Central memory CD8-positive, alpha-beta T cell (primary cell): Measurements from ENCODE around the gene UBE2V1.
"Not testable (repeated sequence)": the region's sequence is repeated elsewhere in the genome, so short reads cannot be mapped to it uniquely, and the experiment has no call there.

Source experiments
- ATAC-seq: fragments of 150-1000 bp; cut with Tn5 transposase; replicated peaks from 2 replicates; pipeline ENCODE4 v1.10.0; 2022; ENCODE audit warnings: mild to moderate bottlenecking, moderate FRiP score, moderate number of reproducible peaks; ENCODE audit not compliant: poor library complexity, severe bottlenecking; ENCODE audit errors: extremely low read depth
- DNase-seq, 2 donors: peaks; one replicate each; pipeline ENCODE4 v3.0.0; 2021; ENCODE audit warnings: low spot score in 2 of 2
- H3K27ac Mint-ChIP-seq: one replicate; pipeline ENCODE4 v1.8.0; 2022; ENCODE audit warnings: low read depth, mild to moderate bottlenecking, moderate library complexity, mixed read lengths
- H3K27me3 Mint-ChIP-seq: one replicate; pipeline ENCODE4 v1.8.0; 2022; ENCODE audit warnings: mixed read lengths
- H3K36me3 Mint-ChIP-seq: one replicate; pipeline ENCODE4 v1.8.0; 2022; ENCODE audit warnings: mild to moderate bottlenecking, moderate library complexity, mixed read lengths; ENCODE audit not compliant: insufficient read depth
- H3K4me1 Mint-ChIP-seq: one replicate; pipeline ENCODE4 v1.8.0; 2022; ENCODE audit warnings: mixed read lengths
- H3K4me3 Mint-ChIP-seq: one replicate; pipeline ENCODE4 v1.8.0; 2022; ENCODE audit warnings: mild to moderate bottlenecking, moderate library complexity, mixed read lengths
- H3K9me3 Mint-ChIP-seq: one replicate; pipeline ENCODE4 v1.8.0; 2022; ENCODE audit warnings: mixed read lengths

Gene UBE2V1

GRCh38 chr20:50112512-50113419, at the start of gene UBE2V1:
Gene UBE2V1 (minus strand): TSS chr20:50113150. CDS start chr20:50113128, 22 bp downstream.
- peaks cover 81% of the 10 kb centered on the region for H3K4me1 Mint-ChIP-seq
- peak within 1 kb of the TSS; percentile 93 for H3K27ac Mint-ChIP-seq
- no peaks in the 10 kb centered on the region for H3K9me3 Mint-ChIP-seq
- DNase-seq (peak; percentile 72), ATAC-seq (peak; percentile 56)
- H3K27me3 Mint-ChIP-seq = no peaks in the 10 kb centered on the region
- peaks cover 16% of the 10 kb centered on the region for H3K36me3 Mint-ChIP-seq
- peak within 1 kb of the TSS; percentile 85 for H3K4me3 Mint-ChIP-seq

- not testable (repeated sequence) for ATAC-seq, H3K4me1 Mint-ChIP-seq, H3K27me3 Mint-ChIP-seq, H3K4me3 Mint-ChIP-seq, H3K27ac Mint-ChIP-seq, DNase-seq, H3K36me3 Mint-ChIP-seq, H3K9me3 Mint-ChIP-seq
Observed at GRCh38 chr20:50161494-50161893, 48.5 kb upstream of the UBE2V1 start.

- Mint-ChIP-seq H3K27ac (peak within 1 kb of the TSS; percentile 67), H3K36me3 (peaks cover 9% of the 10 kb centered on the region), H3K9me3 (no peaks in the 10 kb centered on the region), H3K27me3 (no peaks in the 10 kb centered on the region), H3K4me1 (peaks cover 52% of the 10 kb centered on the region), H3K4me3 (peak within 1 kb of the TSS; percentile 84)
- peak; percentile 95 for ATAC-seq
- DNase-seq = peak; percentile 59 to 60
Observed at GRCh38 chr20:50153500-50154377, 40.8 kb upstream of the UBE2V1 start, which contains the start of gene PEDS1. Gene PEDS1 (minus strand): TSS chr20:50153723. CDS start chr20:50153637, 86 bp downstream.

GRCh38 chr20:50153153-50153499, 40.2 kb upstream of the UBE2V1 start:
- Mint-ChIP-seq H3K27ac (peak overlapping the region; percentile 67), H3K4me3 (peak overlapping the region; percentile 84), H3K4me1 (peaks cover 58% of the 10 kb centered on the region), H3K36me3 (peaks cover 9% of the 10 kb centered on the region), H3K9me3 (no peaks in the 10 kb centered on the region), H3K27me3 (no peaks in the 10 kb centered on the region)
- ATAC-seq (peak; percentile 2), DNase-seq (peak in 1 of 2 donors; percentile 18)

GRCh38 chr20:50152394-50153152, 39.6 kb upstream of the UBE2V1 start:
- Mint-ChIP-seq H3K4me3 (peak overlapping the region; percentile 84), H3K9me3 (no peaks in the 10 kb centered on the region), H3K27ac (peak overlapping the region; percentile 67), H3K4me1 (peaks cover 63% of the 10 kb centered on the region), H3K27me3 (no peaks in the 10 kb centered on the region), H3K36me3 (peaks cover 9% of the 10 kb centered on the region)
- DNase-seq = no peak
- ATAC-seq = no peak

GRCh38 chr20:50151034-50151743, 38.2 kb upstream of the UBE2V1 start:
- no peak for ATAC-seq
- Mint-ChIP-seq H3K27me3 (no peaks in the 10 kb centered on the region), H3K27ac (peak overlapping the region; percentile 66), H3K9me3 (no peaks in the 10 kb centered on the region), H3K36me3 (peaks cover 11% of the 10 kb centered on the region), H3K4me3 (peak overlapping the region; percentile 84), H3K4me1 (peaks cover 77% of the 10 kb centered on the region)
- DNase-seq = no peak

- Mint-ChIP-seq H3K4me3 (no peak overlapping the region), H3K9me3 (no peaks in the 10 kb centered on the region), H3K4me1 (peaks cover 82% of the 10 kb centered on the region), H3K27ac (peak overlapping the region; percentile 66), H3K27me3 (no peaks in the 10 kb centered on the region), H3K36me3 (peaks cover 13% of the 10 kb centered on the region)
- DNase-seq (no peak), ATAC-seq (no peak)
Observed at GRCh38 chr20:50149481-50150254, 36.7 kb upstream of the UBE2V1 start.

- DNase-seq = peak; percentile 47 to 68
- Mint-ChIP-seq H3K36me3 (peaks cover 10% of the 10 kb centered on the region), H3K27me3 (no peaks in the 10 kb centered on the region), H3K9me3 (no peaks in the 10 kb centered on the region), H3K4me3 (peak overlapping the region; percentile 75), H3K4me1 (peaks cover 68% of the 10 kb centered on the region), H3K27ac (peak overlapping the region; percentile 88)
- ATAC-seq = peak; percentile 100
Observed at GRCh38 chr20:50146732-50147662, 34.0 kb upstream of the UBE2V1 start.

GRCh38 chr20:50146214-50146613, 33.3 kb upstream of the UBE2V1 start:
- Mint-ChIP-seq H3K27ac (peak overlapping the region; percentile 88), H3K36me3 (peaks cover 11% of the 10 kb centered on the region), H3K4me1 (peaks cover 60% of the 10 kb centered on the region), H3K4me3 (peak overlapping the region; percentile 75), H3K27me3 (no peaks in the 10 kb centered on the region), H3K9me3 (no peaks in the 10 kb centered on the region)
- ATAC-seq (no peak), DNase-seq (no peak)

- ATAC-seq (no peak), DNase-seq (no peak)
- H3K9me3 Mint-ChIP-seq = no peaks in the 10 kb centered on the region
- peak overlapping the region; percentile 75 for H3K4me3 Mint-ChIP-seq
- H3K27me3 Mint-ChIP-seq = no peaks in the 10 kb centered on the region
- peak overlapping the region; percentile 88 for H3K27ac Mint-ChIP-seq
- H3K36me3 Mint-ChIP-seq = peaks cover 11% of the 10 kb centered on the region
- peaks cover 56% of the 10 kb centered on the region for H3K4me1 Mint-ChIP-seq
Observed at GRCh38 chr20:50145566-50145965, 32.6 kb upstream of the UBE2V1 start.
